Pulmonary artery endothelial cell (primary cell): Measurements from ENCODE around the gene BACE1-AS. TPM values are rescaled to one million over a fixed set of nuclear protein-coding genes. Genes with fewer than 3 reads are reported as not detected.
A peak's percentile ranks its signal among the peaks of the same experiment; 100 is the strongest.
"Not testable (repeated sequence)": the region's sequence is repeated elsewhere in the genome, so short reads cannot be mapped to it uniquely, and the experiment has no call there.

Experiments
- DNase-seq: peaks from one replicate; pipeline ENCODE4 v3.0.0-alpha.2; 2011; ENCODE audit warnings: low read depth, low spot score
- total RNA-seq: library from RNA; depleted of rRNA; stranded (reverse); fragments of >200 nt; gene quantifications from 2 replicates; pipeline ENCODE4 v1.2.3, GENCODE V29; 2014

Gene BACE1-AS
- total RNA-seq, 1 donor from 2014 or later: 2.0 TPM

DNA sequence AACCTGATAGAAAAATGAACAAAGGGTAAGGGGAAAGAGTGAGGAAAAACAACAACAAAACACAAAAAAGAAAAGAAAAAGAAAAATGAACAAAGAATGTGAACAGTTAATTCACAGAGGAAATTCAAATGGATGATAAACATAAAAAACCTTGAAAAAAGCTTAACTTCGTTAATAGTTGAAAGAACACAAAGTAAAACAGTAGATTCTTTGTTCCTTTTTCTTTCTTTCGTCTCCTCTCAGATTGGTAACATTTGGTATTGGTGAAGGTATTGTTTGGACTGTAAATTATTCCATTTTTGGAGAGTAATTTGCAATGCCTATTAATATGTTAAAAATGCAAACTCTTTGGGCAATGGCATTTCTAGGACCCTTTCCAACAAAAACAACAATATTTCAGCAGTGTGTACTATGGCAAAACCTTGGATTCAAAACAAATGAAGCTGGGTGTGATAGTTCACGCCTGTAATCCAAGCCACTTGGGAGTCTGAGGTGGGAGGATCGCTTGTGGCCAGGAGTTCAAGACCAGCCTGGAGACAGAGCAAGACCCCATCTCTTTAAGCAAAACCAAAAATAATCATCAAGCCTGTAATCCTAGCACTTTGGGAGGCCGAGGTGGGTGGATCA is 28.2 kb downstream of the BACE1-AS start:
- peak; percentile 22 for DNase-seq

DNA sequence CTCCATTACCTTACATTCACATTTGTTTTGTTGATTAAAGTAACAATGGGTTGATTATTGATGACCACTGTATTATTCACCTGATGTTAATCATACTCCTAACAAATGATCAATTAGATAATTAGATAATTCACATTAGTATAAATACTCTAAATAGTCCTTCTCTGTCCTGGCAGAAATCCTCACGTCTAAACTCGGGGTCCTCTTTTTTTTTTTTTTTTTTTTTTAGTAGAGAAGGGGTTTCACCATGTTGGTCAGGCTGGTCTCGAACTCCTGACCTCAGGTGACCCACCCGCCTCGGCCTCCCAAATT is 36.1 kb downstream of the BACE1-AS start:
- not testable (repeated sequence) for DNase-seq

DNA sequence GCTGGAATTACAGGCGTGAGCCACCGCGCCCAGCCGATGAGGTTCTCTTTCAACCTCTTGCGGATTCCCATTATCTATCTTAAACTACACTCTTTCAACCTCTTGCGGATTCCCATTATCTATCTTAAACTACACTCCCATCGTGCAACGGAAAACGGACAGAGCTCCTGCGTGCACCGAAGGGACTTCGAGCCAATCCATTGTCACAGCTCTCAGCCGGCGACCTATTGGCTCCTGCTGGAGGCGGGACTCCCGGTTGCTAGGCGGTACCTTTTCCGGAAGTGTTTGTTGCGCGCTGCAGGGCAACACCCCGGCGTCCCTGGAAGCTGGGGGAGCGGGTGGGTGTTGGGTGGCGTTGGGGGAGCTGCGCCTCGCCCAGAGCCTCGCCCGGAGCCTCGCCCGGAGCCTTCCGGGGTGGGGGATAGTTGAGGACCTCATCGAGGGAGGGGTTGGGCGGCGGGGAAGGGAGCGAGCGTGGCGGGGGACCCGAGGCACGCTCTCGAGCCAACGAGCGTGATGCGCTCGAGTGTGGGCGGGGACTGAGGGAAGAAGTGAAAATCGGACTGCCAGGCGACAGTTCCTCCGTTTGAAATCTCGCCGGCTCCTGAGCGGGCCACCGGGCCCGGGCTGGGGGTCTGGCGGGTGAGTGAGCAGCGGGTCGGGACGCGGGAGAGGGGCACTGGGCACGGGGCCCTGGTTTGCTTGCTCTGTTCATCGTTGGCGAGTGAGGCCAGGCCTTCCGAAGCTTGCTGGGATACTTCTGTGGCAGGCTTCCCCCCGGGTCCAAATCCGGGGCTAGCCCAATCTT is 36.6 kb downstream of the BACE1-AS start, which contains the start of gene CEP164:
Gene CEP164, plus strand, starts transcription at position 288 of the 808 bp plus-strand sequence. CDS start 10,733 bp downstream, outside the sequence.
- peak; percentile 85 for DNase-seq

DNA sequence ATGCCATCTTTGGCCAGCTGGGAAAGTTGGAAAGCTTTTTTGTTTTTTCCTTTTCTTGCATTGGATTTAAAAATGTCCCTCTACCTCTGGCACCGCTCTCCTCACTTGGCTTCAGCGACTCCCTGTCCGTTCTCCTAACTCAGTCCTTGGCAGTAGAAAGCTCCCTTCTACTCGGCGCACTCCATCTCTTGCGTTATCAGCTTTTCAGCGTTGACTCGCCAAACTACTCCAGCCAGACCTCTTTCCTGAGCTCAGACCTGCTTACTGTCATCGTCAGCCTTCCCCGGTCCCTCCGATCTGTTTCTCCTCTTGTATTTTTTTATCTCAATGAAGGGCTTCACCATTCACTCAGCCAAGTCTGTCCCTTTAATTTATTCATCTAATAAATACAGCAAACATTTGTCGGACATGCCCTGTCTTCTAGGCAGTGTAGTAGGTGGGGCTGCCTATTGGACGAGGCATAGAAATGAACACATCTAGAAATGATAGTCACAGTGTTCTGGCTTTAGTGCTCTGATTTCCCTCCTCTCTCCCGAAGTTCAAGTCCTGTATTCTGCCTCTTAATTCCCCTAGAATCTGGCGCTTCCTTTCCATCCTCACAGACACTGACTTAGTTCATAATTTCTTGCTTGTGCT is 37.3 kb downstream of the BACE1-AS start:
- no peak for DNase-seq

DNA sequence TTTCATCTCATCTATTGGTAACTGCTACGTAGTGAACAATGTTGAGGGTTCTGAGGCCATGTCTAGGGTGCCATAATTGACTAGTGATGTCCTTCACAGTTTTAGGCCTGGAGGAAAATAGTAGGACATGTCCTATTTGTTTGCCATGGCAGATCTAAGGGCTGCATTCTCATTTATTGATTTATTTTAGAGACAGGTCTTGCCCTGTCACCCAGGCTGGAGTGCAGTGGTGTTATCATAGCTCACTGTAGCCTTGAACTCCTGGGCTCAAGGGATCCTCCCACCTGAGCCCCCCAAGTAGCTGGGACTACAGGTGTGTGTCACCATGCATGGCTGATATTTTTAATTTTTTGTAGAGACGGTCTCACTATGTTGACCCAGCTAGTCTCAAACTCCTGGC is 41.7 kb downstream of the BACE1-AS start:
- no peak for DNase-seq

DNA sequence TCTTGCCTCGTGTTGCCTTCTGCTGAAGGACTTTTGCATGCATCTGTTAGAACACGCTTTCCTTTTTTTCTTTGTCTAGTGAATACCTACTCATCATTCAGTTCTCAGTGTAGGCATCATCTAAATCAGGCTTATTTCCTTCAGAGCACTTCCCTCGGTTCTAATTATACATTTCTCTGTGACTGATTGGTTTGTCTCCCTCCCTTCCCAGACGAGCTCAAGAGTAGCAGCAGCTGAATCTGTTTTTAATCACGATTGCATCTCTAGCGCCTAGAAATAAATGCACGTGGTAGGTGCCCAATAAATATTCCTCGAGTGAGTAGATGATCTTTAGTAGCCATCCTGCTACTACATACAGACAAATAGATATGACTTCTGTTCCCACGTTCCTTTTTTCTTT is 42.8 kb downstream of the BACE1-AS start:
- DNase-seq: no peak

DNA sequence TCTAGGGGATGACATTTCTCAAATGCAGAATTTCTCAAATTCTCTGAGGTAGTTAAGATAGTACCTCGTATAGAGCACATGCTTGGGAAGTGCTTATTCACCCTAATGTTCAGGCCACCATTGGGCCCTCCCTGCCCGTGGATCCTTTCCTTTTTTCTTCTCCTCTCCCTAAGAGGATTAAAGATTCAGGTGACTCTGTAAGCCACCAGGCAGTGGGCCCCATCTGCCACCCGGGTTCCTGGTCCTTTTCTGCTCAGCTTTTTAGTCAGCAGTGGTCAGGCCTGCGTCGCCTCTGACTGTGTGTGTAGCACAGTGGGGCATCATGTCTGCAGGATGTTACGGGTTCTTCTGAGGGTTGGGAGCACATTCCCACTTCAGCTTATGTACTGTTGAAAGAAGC is 43.8 kb downstream of the BACE1-AS start:
- DNase-seq: no peak

DNA sequence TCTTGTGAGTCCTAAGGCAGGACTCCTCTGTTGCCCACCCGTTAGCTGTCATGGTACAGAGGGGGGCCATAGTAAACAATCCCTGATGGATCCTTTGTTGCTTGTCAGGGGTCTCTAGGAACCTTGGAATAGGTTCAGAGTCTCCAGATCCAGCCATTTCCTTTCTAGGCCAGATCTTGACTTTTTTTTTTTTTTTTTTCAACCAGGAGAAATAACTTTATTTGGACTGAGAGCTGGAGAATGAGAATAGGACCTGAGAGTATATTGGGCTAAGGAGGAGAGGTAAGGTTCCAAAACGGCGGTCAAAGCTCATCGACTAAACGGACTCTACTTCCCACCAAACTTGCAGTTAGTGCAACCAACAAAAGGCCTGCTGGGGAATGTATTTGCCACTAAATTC is 44.3 kb downstream of the BACE1-AS start:
- no peak for DNase-seq

DNA sequence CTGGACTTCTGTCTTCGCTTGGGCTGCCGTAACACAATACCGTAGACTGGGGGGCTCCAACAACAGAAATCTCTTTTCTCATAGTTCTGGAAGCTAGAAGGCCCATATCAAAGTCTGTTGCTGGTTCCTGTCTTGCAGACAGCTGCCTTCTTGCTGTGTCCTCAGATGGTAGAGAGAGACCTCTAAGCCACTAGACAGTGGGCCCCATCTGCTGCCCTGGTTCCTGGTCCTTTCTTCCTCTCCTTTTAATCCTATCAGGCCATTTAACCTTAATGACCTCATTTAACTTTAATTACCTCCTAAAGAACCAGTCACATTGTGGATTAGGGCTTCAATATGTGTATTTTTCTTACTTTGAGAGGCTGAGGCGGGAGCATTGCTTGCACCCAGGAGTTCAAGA is 45.9 kb downstream of the BACE1-AS start:
- no peak for DNase-seq

Other genes starting within 250 kb of the BACE1-AS start
- 7.2 and 9.9 TPM in 2 replicates for gene SIK3, start 192.9 kb upstream of the BACE1-AS start, total RNA-seq
- 215 and 280 TPM in 2 replicates for gene PAFAH1B2, start 147.1 kb upstream of the BACE1-AS start, total RNA-seq
- gene SIDT2, start 112.6 kb upstream of the BACE1-AS start, total RNA-seq: 12.5 and 13.1 TPM in 2 replicates
- gene TAGLN, start 92.0 kb upstream of the BACE1-AS start, total RNA-seq: 41.3 and 92.3 TPM in 2 replicates
- 47.7 and 82.4 TPM in 2 replicates for gene PCSK7, start 59.3 kb upstream of the BACE1-AS start, total RNA-seq
- 8.6 and 9.9 TPM in 2 replicates for gene RNF214, start 58.7 kb upstream of the BACE1-AS start, total RNA-seq
- 9.3 and 12.4 TPM in 2 replicates for gene BACE1, start 24.9 kb downstream of the BACE1-AS start, total RNA-seq
- gene CEP164, start 36.5 kb downstream of the BACE1-AS start, total RNA-seq: 28.8 and 32.8 TPM in 2 replicates